Activated CD4-positive, alpha-beta T cell treated with anti-CD3 and anti-CD28 coated beads, Interleukin-2, Interleukin-6, amounts not matched to agents 100 ng/mL and 50 ng/mL, durations not matched to agents 16 hours and 8 hours (primary cell): ENCODE data around the gene MAGI1.

Experiments used
- DNase-seq: peaks from one replicate; pipeline ENCODE4 v3.0.0-alpha.2; 2020

Gene MAGI1

GRCh38 chr3:66012711-66013110, 26.0 kb downstream of the MAGI1 start:
- no peak for DNase-seq

- no peak for DNase-seq
These were observed 27.7 kb downstream of the MAGI1 start for GRCh38 chr3:66010739-66011655.

- DNase-seq = no peak
These were observed 28.4 kb downstream of the MAGI1 start for GRCh38 chr3:66010348-66010738.

DNA sequence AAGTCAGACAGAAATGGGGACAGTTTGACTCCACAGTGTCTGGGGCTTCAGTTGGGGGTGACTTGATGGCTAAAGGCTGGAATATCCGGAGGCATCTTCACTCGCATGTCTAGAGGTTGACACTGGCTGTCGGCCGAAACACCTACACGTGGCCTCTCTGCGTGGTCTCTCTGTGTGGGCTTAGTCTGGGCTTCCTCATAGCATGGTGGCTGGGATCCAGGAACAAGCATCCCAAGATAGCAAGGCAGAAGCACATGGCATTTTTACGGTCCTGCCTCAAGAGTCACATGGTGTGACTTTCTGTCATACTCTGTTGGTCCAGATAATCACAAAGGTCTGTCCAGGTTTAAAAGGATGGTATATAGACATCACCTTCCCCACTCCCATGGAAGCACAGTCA, 34.5 kb downstream of the MAGI1 start:
- DNase-seq = no peak

- DNase-seq = no peak
These were observed 37.1 kb downstream of the MAGI1 start for GRCh38 chr3:66001626-66002025.

GRCh38 chr3:66000506-66000905, 38.2 kb downstream of the MAGI1 start:
- DNase-seq = no peak

DNA sequence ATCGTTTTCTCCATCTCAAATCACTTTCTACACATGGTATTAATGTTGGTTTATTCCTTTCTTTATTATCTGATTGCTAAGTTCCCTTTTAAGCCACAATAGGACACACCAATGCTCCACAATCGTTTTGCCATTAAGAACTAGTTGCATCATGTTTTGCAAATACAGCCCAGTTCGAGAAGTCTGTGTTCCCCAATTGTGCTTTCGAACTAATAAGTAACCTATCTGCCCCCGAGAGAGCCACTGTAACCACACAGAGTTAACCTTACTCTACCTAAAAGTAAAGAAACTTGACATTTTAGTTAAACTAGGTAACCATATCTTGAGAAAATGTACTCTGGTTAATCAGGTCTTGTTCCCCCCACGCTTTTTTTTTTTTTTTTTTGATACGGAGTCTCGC, 39.1 kb downstream of the MAGI1 start:
- DNase-seq = no peak

DNA sequence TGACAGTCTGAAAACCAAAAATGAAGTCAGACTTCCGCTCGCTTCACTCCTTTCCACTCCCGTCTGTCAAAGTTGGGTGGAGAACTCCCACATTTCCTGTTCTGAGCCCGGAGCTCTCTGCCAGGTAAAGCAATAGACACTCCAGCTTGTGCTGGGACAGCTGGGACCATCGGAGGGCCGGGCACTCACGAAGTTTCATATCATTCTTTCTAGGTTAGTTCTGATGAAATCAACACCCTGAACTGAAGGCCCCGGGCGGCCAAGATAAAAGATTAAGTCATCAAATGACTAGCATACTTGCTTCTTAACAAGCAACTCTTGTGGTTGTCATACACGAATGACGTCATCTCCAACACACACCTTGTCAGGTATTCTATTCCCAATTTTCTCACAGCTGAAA, 42.1 kb downstream of the MAGI1 start:
- no peak for DNase-seq

GRCh38 chr3:65995515-65995914, 43.2 kb downstream of the MAGI1 start:
- DNase-seq = no peak

GRCh38 chr3:65995030-65995429, 43.7 kb downstream of the MAGI1 start:
- DNase-seq = no peak

GRCh38 chr3:65993134-65993900, 45.4 kb downstream of the MAGI1 start:
- DNase-seq = no peak

GRCh38 chr3:65992106-65992505, 46.6 kb downstream of the MAGI1 start:
- DNase-seq = no peak

DNA sequence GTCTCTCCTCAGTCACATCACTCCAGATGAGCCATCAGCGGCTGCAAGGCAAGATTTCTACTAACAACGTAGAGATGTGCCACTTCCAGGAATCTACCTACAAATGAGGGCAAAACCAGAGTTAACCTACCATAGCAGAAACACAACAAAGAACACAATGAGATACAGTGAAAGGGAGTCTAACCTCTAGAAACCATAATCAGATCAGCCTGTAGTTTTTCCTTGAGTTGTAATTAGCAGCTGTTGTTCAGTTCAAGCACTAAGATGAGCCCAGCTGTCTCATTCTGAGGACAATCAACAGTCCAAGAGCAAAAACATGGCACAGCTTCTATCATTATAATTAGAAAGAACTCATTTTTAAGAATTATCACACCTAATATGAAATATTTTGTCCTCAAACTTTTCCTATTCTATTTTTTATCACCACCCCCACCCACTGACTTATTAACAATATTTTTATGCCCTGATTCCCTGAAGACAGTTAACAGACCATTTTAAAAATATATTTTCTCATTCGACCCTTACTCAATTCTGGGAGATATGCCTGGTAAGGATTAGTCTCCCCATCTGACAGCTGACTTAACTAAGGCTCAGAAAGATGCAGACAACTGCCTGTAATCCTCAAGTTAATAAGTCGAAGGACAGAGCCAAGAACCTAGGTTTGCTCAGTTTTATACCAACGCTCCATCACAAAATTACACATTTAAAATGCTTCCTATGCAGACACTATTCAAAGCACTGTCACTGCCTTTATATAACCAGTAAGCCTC, 50.1 kb downstream of the MAGI1 start:
- no peak for DNase-seq

- DNase-seq = no peak
These were observed 52.4 kb downstream of the MAGI1 start for GRCh38 chr3:65986285-65986684.

DNA sequence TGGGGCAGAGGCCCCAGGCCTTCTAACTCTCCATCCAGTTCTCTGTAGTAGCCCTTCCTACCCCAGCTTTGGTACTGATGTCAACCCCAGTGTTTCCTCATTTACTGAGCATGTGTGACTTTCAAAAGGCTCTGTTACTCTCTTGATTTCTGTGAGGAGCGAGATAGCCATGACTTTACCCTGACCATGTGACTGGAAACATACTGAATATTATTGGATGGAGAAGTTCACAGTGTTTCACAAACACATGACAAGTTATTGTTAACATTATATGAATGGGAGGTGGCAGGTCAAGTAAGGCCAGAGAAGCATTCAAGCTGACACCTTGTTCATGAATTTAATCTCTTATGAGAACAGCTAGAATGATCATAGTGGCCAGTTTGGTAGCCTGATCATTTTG, 53.7 kb downstream of the MAGI1 start:
- DNase-seq = no peak

DNA sequence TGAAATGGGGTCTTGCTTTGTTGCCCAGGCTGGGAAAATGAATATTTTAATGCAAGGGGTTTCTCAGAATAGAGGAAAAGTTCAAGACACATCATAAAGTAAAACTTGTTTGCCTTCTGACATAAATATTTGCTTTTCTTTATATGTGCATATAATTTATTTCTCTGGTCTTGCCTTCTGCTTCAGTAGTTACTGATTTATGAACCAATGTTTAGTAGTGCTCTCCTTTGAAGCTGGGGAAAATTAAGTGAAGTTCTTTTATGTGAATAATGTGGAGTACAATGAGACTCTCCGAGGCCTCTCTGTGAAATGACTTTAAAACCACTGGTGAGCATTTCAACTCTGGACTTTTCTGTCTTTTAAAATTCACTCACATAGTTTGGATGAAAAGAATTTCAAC, 55.6 kb downstream of the MAGI1 start:
- DNase-seq = no peak

GRCh38 chr3:65979731-65980130, 59.0 kb downstream of the MAGI1 start:
- no peak for DNase-seq

DNA sequence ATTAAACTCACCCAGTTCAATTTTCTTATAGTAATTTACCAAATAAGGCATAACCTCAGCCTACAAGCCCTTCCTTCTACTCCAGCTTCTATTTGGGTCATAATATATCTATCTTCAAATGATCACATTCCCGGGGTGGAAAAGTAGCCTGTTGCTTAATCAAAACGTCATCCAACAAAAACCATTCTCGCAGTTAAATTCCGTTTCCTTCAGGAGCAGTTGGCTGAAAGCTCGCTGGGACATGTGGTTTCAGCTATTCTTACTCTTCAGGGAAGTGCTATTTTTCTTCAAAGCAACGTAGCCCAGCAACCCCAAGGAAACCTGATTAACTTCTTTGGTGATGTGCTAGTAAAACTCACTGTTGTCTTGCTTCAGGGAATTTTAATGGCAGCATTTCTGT, 59.6 kb downstream of the MAGI1 start:
- no peak for DNase-seq

- DNase-seq = no peak
These were observed 60.6 kb downstream of the MAGI1 start for GRCh38 chr3:65978116-65978515.

DNA sequence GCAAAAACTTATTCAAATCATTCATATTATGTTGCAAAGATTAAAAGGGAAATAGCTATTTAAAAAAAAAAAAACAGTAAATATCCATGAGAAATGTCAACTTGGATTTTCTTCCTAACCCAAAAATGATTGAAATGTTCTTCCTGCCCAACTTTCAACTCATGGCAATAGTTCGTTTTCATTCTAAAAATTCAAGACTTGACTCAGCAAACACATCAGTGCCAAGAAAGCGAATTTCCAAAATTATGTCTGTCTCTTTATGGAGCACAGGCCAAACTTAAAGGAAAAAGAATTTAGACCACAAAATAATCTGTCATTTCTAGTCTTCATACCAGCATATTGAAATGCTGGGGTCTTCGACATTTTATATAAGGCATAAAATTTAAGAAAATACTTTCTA, 63.7 kb downstream of the MAGI1 start:
- no peak for DNase-seq

DNA sequence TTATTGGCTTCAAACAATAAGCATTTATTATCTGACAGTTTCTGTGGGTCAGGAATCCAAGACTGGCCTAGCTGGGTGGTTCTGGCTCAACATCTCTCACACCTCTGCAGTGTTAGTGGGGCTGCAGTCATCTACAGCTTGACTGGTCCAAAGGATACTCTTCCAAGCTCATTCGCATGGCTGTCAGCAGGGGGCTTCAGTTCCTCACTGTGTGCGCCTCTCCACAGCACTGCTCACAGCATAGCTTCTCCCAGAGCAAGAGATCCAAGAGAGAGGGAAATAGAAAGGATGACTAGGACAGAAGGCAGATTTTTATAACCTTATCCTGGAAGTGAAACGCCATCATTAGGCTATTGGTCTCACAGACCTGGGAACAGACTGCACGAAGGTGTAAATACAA, 64.2 kb downstream of the MAGI1 start:
- no peak for DNase-seq

GRCh38 chr3:65972765-65973164, 66.0 kb downstream of the MAGI1 start:
- no peak for DNase-seq
